Dendritic cell treated with granulocyte-macrophage colony-stimulating factor and Interleukin-4, amounts not matched to agents 40 ng/mL and 50 ng/mL, for 4 days (primary cell): ENCODE results near the gene CCDC85B.
"Not testable (repeated sequence)": the region's sequence is repeated elsewhere in the genome, so short reads cannot be mapped to it uniquely, and the experiment has no call there.

Experiments
- H3K27ac Mint-ChIP-seq: one replicate; pipeline ENCODE4 v1.8.0; 2022; ENCODE audit warnings: mild to moderate bottlenecking, mixed read lengths
- H3K27me3 Mint-ChIP-seq: one replicate; pipeline ENCODE4 v1.8.0; 2022; ENCODE audit warnings: mild to moderate bottlenecking, mixed read lengths
- H3K36me3 Mint-ChIP-seq: one replicate; pipeline ENCODE4 v1.8.0; 2022; ENCODE audit warnings: low read depth, mixed read lengths
- H3K4me1 Mint-ChIP-seq: one replicate; pipeline ENCODE4 v1.8.0; 2022; ENCODE audit warnings: low read depth, mixed read lengths
- H3K4me3 Mint-ChIP-seq: one replicate; pipeline ENCODE4 v1.8.0; 2022; ENCODE audit warnings: mild to moderate bottlenecking, moderate library complexity, mixed read lengths
- H3K9me3 Mint-ChIP-seq: one replicate; pipeline ENCODE4 v1.8.0; 2022; ENCODE audit warnings: mixed read lengths
- intact Hi-C: fragments of 100-400 bp; cut with micrococcal nuclease; formaldehyde crosslinking; loops from one replicate; pipeline ENCODE4 v1.15.0; 2022

The CCDC85B gene

GRCh38 chr11:65890324-65891218 lies at the start of gene CCDC85B:
Gene CCDC85B (plus strand): TSS chr11:65890673. CDS start chr11:65890784, 111 bp downstream.
- H3K4me3 Mint-ChIP-seq, result peak within 1 kb of the TSS; percentile 98
- no peaks in the 10 kb centered on the region for H3K9me3 Mint-ChIP-seq
- H3K27ac Mint-ChIP-seq, result peak within 1 kb of the TSS; percentile 99
- peaks cover 48% of the 10 kb centered on the region for H3K36me3 Mint-ChIP-seq
- H3K27me3 Mint-ChIP-seq, result no peaks in the 10 kb centered on the region
- H3K4me1 Mint-ChIP-seq, result peaks cover 79% of the 10 kb centered on the region
- intact Hi-C loops, result no loop called here

- Mint-ChIP-seq H3K4me3 (no peak overlapping the region), H3K27ac (no peak overlapping the region), H3K27me3 (no peaks in the 10 kb centered on the region), H3K36me3 (no peaks in the 10 kb centered on the region), H3K9me3 (no peaks in the 10 kb centered on the region), H3K4me1 (no peaks in the 10 kb centered on the region)
- intact Hi-C loops, result no loop called here
Measured at GRCh38 chr11:65842144-65842543, 48.3 kb upstream of the CCDC85B start.

- no peaks in the 10 kb centered on the region for H3K9me3 Mint-ChIP-seq
- intact Hi-C loops, result no loop called here
- H3K27ac Mint-ChIP-seq, result no peak overlapping the region
- no peaks in the 10 kb centered on the region for H3K4me1 Mint-ChIP-seq
- no peak overlapping the region for H3K4me3 Mint-ChIP-seq
- H3K27me3 Mint-ChIP-seq, result peaks cover 4% of the 10 kb centered on the region
- H3K36me3 Mint-ChIP-seq, result no peaks in the 10 kb centered on the region
Measured at GRCh38 chr11:65843811-65844210, 46.7 kb upstream of the CCDC85B start.

DNA sequence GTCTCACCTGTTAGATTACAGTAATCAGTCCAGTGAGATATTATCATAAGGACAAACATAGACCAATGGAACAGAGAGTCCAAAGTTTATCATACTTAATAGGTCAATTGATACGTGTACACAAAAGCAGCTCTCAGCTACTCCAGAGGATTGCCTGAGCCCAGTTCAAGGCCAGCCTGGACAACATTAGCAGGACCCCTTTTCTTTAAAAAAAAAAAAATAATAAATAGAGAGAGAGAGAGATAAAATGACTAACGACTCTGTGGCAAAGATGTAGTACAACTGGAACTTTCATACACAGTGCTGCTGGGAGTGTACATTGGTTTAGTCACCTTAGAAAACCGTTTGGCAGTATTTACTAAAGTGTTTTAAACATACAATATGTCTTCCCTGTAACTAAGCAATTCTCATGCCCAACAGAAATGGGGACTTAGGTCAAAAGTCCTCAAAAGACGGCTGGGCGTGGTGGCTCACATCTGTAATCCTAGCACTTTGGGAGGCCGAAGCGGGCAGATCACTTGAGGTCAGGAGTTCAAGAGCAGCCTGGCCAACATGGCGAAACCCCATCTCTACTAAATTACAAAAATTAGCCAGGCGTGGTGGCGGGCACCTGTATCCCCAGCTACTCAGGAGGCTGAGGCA lies 46.1 kb upstream of the CCDC85B start:
- Mint-ChIP-seq H3K9me3 (no peaks in the 10 kb centered on the region), H3K4me3 (no peak overlapping the region), H3K27ac (no peak overlapping the region), H3K4me1 (peaks cover 3% of the 10 kb centered on the region), H3K36me3 (no peaks in the 10 kb centered on the region), H3K27me3 (peaks cover 4% of the 10 kb centered on the region)
- intact Hi-C loops, result no loop called here

DNA sequence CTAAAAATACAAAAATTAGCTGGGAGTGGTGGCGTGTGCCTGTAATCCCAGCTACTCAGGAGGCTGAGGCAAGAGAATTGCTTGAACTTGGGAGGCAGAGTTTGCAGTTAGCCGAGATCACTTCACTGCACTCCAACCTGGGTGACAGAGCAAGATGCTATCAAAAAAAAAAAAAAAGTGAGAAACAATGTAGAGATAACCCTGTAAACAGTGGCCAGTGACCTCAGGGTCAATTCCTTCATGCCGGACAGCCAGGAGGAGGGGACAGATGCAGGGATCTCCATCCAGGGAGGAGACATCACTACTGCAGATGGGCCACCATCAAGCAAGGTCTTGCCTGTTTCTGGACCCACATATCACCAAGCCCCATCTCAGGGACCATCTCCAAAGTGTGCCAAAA lies 42.7 kb upstream of the CCDC85B start:
- peaks cover 20% of the 10 kb centered on the region for H3K4me1 Mint-ChIP-seq
- H3K36me3 Mint-ChIP-seq, result peaks cover 24% of the 10 kb centered on the region
- intact Hi-C loops, result no loop called here
- no peak overlapping the region for H3K4me3 Mint-ChIP-seq
- no peak overlapping the region for H3K27ac Mint-ChIP-seq
- no peaks in the 10 kb centered on the region for H3K9me3 Mint-ChIP-seq
- peaks cover 4% of the 10 kb centered on the region for H3K27me3 Mint-ChIP-seq

- H3K4me3 Mint-ChIP-seq, H3K9me3 Mint-ChIP-seq, intact Hi-C loops, H3K27ac Mint-ChIP-seq, H3K27me3 Mint-ChIP-seq: not testable (repeated sequence)
- Mint-ChIP-seq H3K36me3 (peaks cover 33% of the 10 kb centered on the region), H3K4me1 (peaks cover 28% of the 10 kb centered on the region)
Measured at GRCh38 chr11:65848693-65849092, 41.8 kb upstream of the CCDC85B start.

DNA sequence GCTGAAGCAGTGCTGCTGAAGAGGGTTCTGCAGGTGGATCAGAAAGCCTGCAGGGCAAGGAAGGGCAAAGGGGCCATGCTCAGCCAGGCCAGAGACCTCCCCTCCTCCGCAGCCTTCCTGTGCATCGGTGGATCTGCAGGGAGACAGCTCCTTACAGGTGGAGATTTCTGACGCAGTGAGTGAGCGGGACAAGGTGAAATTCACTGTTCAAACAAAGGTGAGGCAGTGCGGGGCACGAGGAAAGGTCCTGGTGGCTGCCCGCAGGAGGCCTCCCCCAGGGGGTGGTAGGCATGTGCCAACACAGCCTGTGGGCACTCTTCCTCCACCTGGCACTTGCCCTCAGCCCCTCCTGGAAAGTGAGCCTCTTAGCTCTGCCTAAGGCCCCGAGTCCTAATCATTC lies 41.1 kb upstream of the CCDC85B start:
- Mint-ChIP-seq H3K4me1 (peaks cover 34% of the 10 kb centered on the region), H3K4me3 (no peak overlapping the region), H3K27ac (no peak overlapping the region), H3K9me3 (no peaks in the 10 kb centered on the region), H3K36me3 (peaks cover 40% of the 10 kb centered on the region), H3K27me3 (peaks cover 4% of the 10 kb centered on the region)
- intact Hi-C loops, result no loop called here

GRCh38 chr11:65849771-65850216 lies 40.7 kb upstream of the CCDC85B start:
- no peak overlapping the region for H3K27ac Mint-ChIP-seq
- peaks cover 44% of the 10 kb centered on the region for H3K36me3 Mint-ChIP-seq
- H3K4me3 Mint-ChIP-seq, result no peak overlapping the region
- H3K4me1 Mint-ChIP-seq, result peaks cover 38% of the 10 kb centered on the region
- H3K9me3 Mint-ChIP-seq, result no peaks in the 10 kb centered on the region
- H3K27me3 Mint-ChIP-seq, result peaks cover 4% of the 10 kb centered on the region
- intact Hi-C loops, result no loop called here

GRCh38 chr11:65850217-65851082 lies 40.0 kb upstream of the CCDC85B start:
- peaks cover 51% of the 10 kb centered on the region for H3K36me3 Mint-ChIP-seq
- H3K4me1 Mint-ChIP-seq, result peaks cover 44% of the 10 kb centered on the region
- H3K9me3 Mint-ChIP-seq, result no peaks in the 10 kb centered on the region
- H3K27ac Mint-ChIP-seq, result no peak overlapping the region
- peaks cover 4% of the 10 kb centered on the region for H3K27me3 Mint-ChIP-seq
- H3K4me3 Mint-ChIP-seq, result no peak overlapping the region
- intact Hi-C loops, result no loop called here

- intact Hi-C loops, result no loop called here
- H3K9me3 Mint-ChIP-seq, result no peaks in the 10 kb centered on the region
- no peak overlapping the region for H3K27ac Mint-ChIP-seq
- peaks cover 51% of the 10 kb centered on the region for H3K4me1 Mint-ChIP-seq
- H3K4me3 Mint-ChIP-seq, result no peak overlapping the region
- peaks cover 58% of the 10 kb centered on the region for H3K36me3 Mint-ChIP-seq
- peaks cover 4% of the 10 kb centered on the region for H3K27me3 Mint-ChIP-seq
Measured at GRCh38 chr11:65851083-65851579, 39.3 kb upstream of the CCDC85B start.

GRCh38 chr11:65851811-65852507 lies 38.5 kb upstream of the CCDC85B start:
- H3K4me3 Mint-ChIP-seq, result no peak overlapping the region

GRCh38 chr11:65852508-65853245 lies 37.8 kb upstream of the CCDC85B start:
- H3K36me3 Mint-ChIP-seq, result peaks cover 72% of the 10 kb centered on the region
- intact Hi-C loops, result no loop called here
- H3K4me3 Mint-ChIP-seq, result no peak overlapping the region
- no peaks in the 10 kb centered on the region for H3K9me3 Mint-ChIP-seq
- H3K27me3 Mint-ChIP-seq, result peaks cover 4% of the 10 kb centered on the region
- H3K4me1 Mint-ChIP-seq, result peaks cover 59% of the 10 kb centered on the region
- H3K27ac Mint-ChIP-seq, result no peak overlapping the region

More at GRCh38 chr11:65851811-65852507, 38.5 kb upstream of the CCDC85B start:
- Mint-ChIP-seq H3K27ac (no peak overlapping the region), H3K9me3 (no peaks in the 10 kb centered on the region), H3K4me1 (peaks cover 59% of the 10 kb centered on the region), H3K36me3 (peaks cover 66% of the 10 kb centered on the region), H3K27me3 (peaks cover 4% of the 10 kb centered on the region)
- intact Hi-C loops, result no loop called here
